MM.1S (cell line): ENCODE results near the gene USP49.

Experiments
- EZH2 ChIP-seq: fragments of 300-600 bp; sonication (generic); optimal IDR thresholded peaks from 2 replicates; pipeline ENCODE3; 2017; ENCODE audit warnings: low read depth, mild to moderate bottlenecking, antibody characterized with exemption, low read length, mixed read lengths
- TF ChIP-seq, protein P1 (sequence below): fragments of 300-600 bp; sonication (generic); IDR thresholded peaks from 2 replicates; pipeline ENCODE4 v1.5.1; 2016; ENCODE audit warnings: antibody characterized with exemption, low read length, mixed read lengths

- TF ChIP-seq, protein P1, sequence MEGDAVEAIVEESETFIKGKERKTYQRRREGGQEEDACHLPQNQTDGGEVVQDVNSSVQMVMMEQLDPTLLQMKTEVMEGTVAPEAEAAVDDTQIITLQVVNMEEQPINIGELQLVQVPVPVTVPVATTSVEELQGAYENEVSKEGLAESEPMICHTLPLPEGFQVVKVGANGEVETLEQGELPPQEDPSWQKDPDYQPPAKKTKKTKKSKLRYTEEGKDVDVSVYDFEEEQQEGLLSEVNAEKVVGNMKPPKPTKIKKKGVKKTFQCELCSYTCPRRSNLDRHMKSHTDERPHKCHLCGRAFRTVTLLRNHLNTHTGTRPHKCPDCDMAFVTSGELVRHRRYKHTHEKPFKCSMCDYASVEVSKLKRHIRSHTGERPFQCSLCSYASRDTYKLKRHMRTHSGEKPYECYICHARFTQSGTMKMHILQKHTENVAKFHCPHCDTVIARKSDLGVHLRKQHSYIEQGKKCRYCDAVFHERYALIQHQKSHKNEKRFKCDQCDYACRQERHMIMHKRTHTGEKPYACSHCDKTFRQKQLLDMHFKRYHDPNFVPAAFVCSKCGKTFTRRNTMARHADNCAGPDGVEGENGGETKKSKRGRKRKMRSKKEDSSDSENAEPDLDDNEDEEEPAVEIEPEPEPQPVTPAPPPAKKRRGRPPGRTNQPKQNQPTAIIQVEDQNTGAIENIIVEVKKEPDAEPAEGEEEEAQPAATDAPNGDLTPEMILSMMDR, result no peak
- no peak for TF ChIP-seq EZH2
These were observed 151.6 kb downstream of the USP49 start for GRCh38 chr6:41743406-41744235.
